CD4-positive, alpha-beta T cell treated with Interleukin-21 for 1 hour (primary cell): ENCODE results near the gene GADL1.

Experiments
- DNase-seq: peaks from one replicate; pipeline ENCODE4 v3.0.0-alpha.2; 2020

Gene GADL1

GRCh38 chr3:30873671-30874070 is 20.8 kb downstream of the GADL1 start:
- DNase-seq = no peak

- no peak for DNase-seq
Observed at GRCh38 chr3:30872879-30873278, 21.6 kb downstream of the GADL1 start.

DNA sequence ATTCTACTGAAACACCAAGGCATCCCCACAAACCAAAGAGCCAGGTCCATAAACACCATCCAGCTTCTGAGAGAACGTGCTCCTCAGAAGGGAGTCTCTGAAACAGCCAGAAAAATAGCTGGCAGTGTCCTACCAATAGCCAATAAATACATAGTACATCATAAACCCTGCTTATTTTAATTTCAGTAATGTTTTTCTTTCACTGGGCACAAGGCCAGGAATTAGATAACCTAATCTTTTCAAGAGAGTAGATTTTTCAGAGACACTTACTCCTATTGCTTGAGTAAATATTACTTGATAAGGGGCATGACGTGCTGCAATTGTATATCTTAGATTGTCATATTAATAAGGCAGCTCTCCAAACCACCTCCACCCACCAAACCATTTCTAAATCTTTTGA is 22.7 kb downstream of the GADL1 start:
- DNase-seq = no peak

DNA sequence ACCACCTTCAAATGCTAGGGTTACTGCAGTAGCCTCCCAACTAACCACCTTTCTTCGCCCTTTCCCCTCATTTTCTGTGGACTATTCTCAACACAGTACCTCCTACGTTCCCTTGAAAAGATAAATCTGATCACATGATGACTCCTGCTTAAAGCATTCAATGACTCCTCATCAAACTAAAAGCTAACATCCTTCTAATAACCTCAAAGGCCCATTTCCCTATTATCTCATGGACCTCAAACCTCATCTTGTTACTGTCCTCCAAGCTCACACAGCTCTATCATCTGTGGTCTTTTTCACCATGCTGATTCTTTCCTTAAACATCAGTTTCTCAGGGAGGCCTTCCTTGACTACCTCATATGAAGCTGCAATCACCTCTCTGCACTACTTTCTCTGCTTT is 29.6 kb downstream of the GADL1 start:
- DNase-seq = no peak

- DNase-seq = no peak
Observed at GRCh38 chr3:30864132-30864531, 30.3 kb downstream of the GADL1 start.

DNA sequence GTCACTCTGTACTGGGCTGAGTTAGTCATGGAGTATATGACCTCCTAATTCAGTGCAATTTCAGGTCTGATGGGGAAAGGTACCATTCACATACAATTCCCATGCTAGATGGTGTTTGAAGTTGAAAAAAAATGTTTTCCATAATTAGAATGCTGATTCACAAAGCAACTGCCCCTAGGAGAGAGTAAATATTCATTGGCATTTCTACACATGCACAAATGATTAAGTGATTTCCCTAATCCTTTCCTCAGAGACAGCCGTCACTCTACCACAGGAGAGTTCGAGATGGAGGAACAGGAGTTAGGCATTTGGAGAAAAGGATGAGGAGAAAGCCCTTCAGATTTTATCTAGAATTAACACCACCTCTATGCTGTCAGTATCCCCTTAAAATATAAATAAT is 32.5 kb downstream of the GADL1 start:
- DNase-seq = no peak

DNA sequence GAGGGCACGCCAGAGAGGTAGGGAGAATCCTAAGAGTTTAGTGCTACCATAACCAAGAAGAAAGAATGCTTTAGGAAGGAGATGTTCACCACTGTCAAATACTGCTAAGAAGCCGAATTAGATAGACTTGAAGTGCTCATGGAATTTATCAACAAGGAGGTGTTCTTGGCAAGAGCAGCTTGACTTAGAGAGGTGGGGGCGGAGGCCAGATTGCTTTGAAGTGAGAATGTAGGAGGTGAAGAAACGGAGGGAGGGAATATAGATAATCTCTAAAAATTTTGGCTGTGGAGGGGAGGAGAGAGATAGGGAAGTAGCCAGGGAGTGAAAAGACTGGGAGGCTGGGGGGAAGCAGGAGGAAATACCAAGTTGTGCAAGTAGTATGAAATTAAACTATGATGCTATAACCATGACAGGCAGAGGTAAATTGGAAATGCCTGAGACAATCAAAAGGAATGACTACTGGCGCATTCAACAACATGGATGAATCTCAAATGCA is 35.5 kb downstream of the GADL1 start:
- DNase-seq = no peak

DNA sequence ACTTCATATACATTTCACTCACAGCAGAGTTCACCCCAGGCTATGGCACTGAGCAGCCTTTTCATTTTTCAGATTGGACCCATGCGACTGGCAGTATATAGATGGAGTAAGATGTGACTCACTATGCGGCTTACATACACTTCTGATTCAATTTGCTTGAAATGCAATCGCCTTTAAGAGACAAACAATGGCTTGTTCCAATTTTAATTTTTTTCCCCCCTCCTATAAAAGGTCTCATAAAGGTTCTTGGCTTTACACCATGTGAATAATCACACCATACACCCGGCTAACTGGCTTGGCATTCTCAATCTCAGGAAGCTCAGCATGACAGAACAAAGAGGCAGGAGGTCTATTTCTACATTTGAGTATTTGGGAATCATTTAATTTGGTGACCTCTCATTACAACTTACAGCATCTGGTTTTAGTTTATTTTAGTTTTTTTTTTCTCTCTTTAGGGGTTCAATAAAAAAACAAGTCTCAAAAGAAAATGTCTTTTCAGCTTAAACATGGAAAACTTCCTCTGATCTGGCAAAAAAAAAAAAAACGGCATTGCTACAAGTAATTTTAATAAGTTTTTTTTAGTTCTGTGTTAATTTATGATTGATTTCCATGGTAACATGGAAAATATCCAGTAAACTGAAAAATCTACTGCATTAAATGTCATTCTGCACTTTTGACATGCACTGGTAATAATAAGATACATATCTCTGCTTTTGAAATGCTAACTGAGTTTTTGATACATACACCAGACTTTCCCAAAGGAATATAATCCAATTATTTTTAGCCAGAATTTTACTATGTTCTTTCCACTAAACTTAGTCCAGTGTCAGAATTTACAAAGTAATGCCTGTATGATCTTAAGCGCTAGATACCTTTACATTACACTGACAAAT is 38.8 kb downstream of the GADL1 start:
- no peak for DNase-seq

DNA sequence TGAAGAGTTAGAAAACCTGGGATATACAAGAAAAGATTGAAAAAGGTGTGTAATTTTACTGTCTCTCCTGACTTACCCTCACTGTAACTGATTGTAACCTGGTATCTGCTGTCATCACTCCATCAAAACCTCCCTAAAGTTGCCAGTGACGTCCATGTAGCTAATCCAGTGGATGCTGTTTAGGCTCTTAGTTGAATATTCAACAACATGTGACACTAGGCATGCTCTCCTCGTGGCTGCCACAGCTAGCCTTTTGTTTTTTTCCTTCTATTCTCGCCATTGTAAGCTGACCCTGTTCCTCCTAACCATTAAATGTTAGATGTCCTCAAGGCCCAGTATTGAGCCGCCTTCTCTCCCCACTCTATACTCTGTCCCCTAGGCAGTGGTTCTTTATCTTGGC is 41.6 kb downstream of the GADL1 start:
- DNase-seq = no peak

- DNase-seq = no peak
Observed at GRCh38 chr3:30848087-30848779, 46.2 kb downstream of the GADL1 start.

- DNase-seq = no peak
Observed at GRCh38 chr3:30847592-30847991, 46.9 kb downstream of the GADL1 start.

DNA sequence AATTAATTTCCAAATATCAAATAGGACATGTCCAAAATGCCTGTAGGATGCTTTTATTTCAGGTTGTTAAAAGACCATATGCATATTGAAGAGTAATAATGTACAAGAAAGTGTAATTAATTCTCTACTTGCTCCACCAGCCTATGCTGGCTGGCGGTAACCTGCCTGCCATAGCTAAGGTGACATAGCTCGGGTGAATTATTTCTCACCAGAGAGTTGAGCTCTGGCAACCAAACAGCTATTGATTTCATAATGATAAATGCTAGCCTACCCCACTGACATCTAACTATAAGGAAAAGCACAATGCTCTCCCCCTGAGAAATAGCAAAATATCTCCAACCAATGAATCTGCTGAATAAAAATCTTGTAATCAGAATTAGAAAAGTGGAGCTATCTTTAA is 48.9 kb downstream of the GADL1 start:
- DNase-seq = no peak

- DNase-seq = no peak
Observed at GRCh38 chr3:30843877-30844276, 50.6 kb downstream of the GADL1 start.

DNA sequence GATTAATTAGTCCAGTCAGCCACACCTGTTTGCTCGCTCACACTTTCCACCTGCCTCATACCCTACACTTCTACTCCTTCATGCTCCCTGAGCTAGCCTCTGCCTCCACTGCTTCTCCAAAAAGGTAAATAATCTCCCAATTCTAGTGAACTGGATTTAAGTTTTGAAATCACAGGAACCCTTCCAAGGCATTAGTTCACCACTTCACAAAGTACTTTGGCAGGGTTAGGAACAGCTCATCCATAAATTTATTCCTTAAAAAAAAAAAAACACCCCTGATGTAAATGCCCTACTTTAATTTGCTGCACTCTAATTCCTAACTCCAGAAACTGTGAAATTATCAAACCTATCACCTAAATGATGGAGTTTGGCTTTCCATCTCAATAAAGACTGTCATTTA is 58.3 kb downstream of the GADL1 start:
- DNase-seq = no peak

- DNase-seq = no peak
Observed at GRCh38 chr3:30835667-30836066, 58.8 kb downstream of the GADL1 start.

DNA sequence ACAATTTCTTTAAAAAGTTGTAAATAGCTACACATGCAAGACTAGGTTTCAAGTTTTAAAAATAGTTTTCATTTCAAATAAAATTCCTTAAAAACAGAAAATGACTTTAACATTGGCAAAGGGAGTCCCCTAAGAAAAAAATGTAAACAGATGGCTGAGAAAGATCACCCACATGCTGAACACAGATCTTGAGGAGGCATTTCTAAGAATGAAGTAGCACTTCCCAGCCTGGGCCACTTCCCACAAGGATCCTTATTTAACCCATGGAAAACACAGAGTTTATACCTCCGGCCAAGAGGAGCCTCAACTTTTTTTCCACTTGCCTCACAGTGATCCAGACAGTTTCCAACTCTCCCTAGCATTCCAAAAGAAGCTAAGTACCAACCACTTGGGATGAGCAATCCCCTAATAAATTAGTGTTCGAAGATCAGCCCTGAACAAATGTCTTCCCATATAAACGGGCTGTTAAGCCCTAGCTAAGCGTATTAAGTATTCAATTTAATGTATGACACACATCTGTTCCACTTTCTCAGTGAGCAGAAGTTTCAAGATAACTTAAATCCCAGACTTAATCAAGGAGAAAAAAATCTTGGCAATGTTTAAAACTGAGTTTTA is 61.4 kb downstream of the GADL1 start:
- DNase-seq = no peak

- DNase-seq = no peak
Observed at GRCh38 chr3:30827080-30827479, 67.4 kb downstream of the GADL1 start.

DNA sequence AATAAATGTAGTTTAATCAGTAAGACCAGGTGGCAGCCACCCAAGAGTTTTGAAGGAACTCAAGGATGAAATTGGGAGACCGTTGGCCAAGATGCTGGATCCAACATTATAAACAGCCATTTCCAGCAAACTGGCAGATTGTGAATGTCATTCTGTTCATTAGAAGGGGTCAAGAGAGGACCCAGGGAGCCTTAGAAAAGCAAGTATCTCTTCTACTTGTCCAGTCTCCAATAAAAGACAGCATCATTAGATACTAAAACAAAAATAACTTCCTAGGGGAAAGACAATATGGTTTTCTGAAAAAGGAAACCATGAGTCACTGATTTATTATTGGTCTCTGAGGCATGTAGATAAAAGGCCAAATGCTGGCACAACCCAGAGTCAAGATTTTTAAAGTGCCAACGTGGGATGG is 67.9 kb downstream of the GADL1 start:
- DNase-seq = no peak

GRCh38 chr3:30819067-30819798 is 75.2 kb downstream of the GADL1 start:
- DNase-seq = no peak

DNA sequence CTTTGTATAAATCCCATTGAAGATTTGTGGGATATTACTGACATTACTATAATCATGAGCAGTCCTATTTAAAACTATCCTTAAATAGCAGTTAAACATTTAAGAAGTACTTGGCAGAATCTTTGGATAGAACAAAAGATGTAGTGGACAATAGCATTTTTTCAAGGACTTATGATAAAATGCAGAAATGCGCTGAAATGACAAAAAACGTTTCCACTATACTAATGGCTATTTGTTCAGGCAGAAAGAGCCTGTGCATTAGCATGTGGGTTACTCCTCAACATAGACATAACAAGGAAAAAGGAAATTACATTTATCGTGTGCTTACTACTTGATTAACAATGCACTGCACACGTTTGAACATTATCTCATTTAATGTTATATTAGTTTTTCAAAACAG is 80.7 kb downstream of the GADL1 start:
- DNase-seq = no peak

DNA sequence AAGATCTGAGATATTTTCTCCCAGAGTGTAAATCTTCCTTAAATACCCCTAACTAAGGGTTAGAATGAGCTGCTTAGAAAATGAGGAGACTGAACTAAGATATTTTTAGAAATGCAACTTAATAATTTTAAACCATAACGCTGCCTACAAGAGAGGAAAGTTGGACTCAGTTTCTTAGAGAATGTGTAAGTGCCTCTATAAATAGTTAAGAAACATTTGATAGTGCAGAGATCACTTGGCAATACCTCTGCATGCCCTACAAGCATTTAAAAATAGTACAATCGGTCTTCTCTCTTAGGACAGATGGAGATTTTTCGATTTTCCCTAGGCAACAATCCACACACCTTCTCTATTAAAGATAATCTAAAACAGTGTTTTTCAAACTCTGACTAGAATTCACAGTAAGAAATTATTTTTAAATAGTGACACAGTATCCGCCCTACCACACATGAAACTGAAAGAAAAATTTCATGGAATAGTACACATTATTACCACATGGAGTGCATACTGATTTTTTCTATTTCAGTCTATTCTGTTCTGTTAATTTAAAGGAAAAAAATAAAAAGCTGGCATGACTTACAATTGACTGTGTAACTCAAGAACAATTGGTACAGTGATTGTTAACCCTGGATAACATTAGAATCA is 83.2 kb downstream of the GADL1 start:
- DNase-seq = no peak

DNA sequence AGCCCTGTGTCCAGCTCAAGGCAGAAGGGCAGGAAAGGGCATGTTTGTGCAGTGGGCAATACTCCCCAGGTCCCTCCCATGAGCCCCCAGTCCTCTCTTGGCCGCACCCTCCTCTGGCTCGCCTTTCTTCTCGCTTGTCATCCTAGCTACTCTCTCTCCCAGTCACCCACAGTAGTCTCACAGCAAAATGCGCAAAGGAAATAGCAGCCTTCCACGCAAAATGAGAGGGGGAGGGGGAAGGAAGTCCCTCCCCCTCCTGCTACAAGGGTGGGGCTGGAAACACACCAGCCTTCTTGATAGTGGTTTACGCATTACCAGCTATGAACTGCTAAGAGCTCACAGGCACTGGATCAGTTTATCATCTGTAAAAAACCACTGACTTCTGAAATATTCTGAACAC is 83.8 kb downstream of the GADL1 start:
- no peak for DNase-seq

DNA sequence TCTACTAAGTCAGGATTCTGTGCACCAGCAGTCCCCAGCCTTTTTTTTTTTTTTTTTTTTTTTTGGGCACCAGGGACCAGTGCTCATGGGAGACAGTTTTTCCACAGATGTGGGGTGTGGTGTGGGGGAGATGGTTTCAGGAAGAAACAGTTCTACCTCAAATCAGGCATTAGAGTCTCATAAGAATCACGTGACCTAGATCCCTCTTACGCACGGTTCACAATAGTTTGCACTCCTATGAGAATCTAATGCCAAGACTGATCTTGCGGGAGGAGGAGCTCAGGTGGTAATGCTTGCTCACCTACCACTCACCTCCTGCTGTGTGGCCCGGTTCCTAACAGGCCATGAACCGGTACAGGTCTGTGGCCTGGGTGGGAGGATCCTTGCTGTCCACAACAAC is 88.8 kb downstream of the GADL1 start:
- DNase-seq = no peak
